Measurements from ENCODE around the gene HCN1.

The HCN1 gene

GRCh38 chr5:45696206-45696836, at the start of gene HCN1:
Gene HCN1 (minus strand): TSS chr5:45696380.
- peak; percentile 68 for DNase-seq

GRCh38 chr5:45741110-45741509, 44.9 kb upstream of the HCN1 start:
- no peak for DNase-seq

- no peak for DNase-seq
Observed at GRCh38 chr5:45737153-45737552, 41.0 kb upstream of the HCN1 start.

GRCh38 chr5:45725537-45725936, 29.4 kb upstream of the HCN1 start:
- DNase-seq: no peak

- no peak for DNase-seq
Observed at GRCh38 chr5:45697201-45697600, 1.0 kb upstream of the HCN1 start.

GRCh38 chr5:45695804-45696156, 400 bp downstream of the HCN1 start:
- DNase-seq: no peak

- DNase-seq: no peak
Observed at GRCh38 chr5:45694971-45695803, 993 bp downstream of the HCN1 start.

GRCh38 chr5:45694255-45694814, 1.8 kb downstream of the HCN1 start:
- no peak for DNase-seq

GRCh38 chr5:45692481-45692880, 3.7 kb downstream of the HCN1 start:
- DNase-seq: no peak

GRCh38 chr5:45691656-45692055, 4.5 kb downstream of the HCN1 start:
- no peak for DNase-seq

- no peak for DNase-seq
Observed at GRCh38 chr5:45687701-45688100, 8.5 kb downstream of the HCN1 start.

GRCh38 chr5:45686620-45687019, 9.6 kb downstream of the HCN1 start:
- DNase-seq: no peak

- no peak for DNase-seq
Observed at GRCh38 chr5:45684118-45684517, 12.1 kb downstream of the HCN1 start.

GRCh38 chr5:45680950-45681349, 15.2 kb downstream of the HCN1 start:
- DNase-seq: no peak

GRCh38 chr5:45677524-45677923, 18.7 kb downstream of the HCN1 start:
- no peak for DNase-seq

- DNase-seq: no peak
Observed at GRCh38 chr5:45672271-45672670, 23.9 kb downstream of the HCN1 start.

GRCh38 chr5:45648744-45649143, 47.4 kb downstream of the HCN1 start:
- DNase-seq: no peak

- DNase-seq: no peak
Observed at GRCh38 chr5:45643056-45643455, 53.1 kb downstream of the HCN1 start.

GRCh38 chr5:45642370-45642769, 53.8 kb downstream of the HCN1 start:
- no peak for DNase-seq

GRCh38 chr5:45639040-45639439, 57.1 kb downstream of the HCN1 start:
- no peak for DNase-seq

- no peak for DNase-seq
Observed at GRCh38 chr5:45627076-45627656, 69.0 kb downstream of the HCN1 start.

- DNase-seq: no peak
Observed at GRCh38 chr5:45623832-45624231, 72.3 kb downstream of the HCN1 start.

- no peak for DNase-seq
Observed at GRCh38 chr5:45622365-45622764, 73.8 kb downstream of the HCN1 start.

GRCh38 chr5:45617859-45618416, 78.2 kb downstream of the HCN1 start:
- DNase-seq: no peak
